ENCODE results near the gene BAZ1B.
A peak's percentile ranks its signal among the peaks of the same experiment; 100 is the strongest.
"Not testable (repeated sequence)": the region's sequence is repeated elsewhere in the genome, so short reads cannot be mapped to it uniquely, and the experiment has no call there.

BAZ1B gene

GRCh38 chr7:73427902-73428787 lies 93.9 kb downstream of the BAZ1B start:
- no peak for DNase-seq (ENCODE audit: low read depth)

DNA sequence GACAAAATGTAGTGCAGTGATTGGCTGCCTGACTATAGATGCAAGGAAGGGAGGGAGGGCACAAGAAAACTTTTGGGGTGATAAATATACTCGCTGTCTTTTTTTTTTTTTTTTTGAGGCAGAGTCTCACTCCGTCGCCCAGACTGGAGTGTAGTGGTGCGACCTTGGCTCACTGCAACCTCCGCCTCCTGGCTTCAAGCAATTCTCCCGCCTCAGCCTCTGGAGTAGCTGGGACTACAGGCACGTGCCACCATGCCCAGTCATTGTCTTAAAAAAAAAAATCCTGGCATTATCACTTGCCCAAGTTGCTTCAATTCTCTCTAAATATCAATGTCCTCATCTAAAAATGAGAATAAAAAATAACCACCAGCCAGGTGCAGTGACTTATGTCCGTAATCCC lies 96.1 kb downstream of the BAZ1B start:
- DNase-seq (ENCODE audit: low read depth): no peak

GRCh38 chr7:73425356-73425983 lies 96.6 kb downstream of the BAZ1B start:
- no peak for DNase-seq (ENCODE audit: low read depth)

DNA sequence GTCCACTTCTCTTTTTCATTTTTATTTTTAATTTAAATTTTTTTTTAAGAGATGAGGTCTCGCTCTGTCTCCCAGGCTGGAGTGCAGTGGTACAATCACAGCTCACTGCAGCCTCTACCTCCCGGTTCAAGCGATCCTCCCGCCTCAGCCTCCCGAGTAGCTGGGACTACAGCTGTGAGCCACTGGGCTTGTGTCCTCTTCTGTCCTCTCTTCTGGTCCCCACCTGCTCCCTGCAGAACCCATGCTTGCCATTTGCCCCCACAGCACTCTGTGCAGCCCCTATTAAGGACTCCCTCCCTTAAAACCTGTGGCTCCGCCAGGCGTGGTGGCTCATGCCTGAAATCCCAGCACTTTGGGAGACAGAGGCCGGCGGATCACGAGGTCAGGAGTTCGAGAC lies 97.6 kb downstream of the BAZ1B start:
- DNase-seq (ENCODE audit: low read depth): no peak

GRCh38 chr7:73423519-73424488 lies 98.3 kb downstream of the BAZ1B start:
- DNase-seq (ENCODE audit: low read depth): no peak

GRCh38 chr7:73420610-73421009 lies 101.5 kb downstream of the BAZ1B start:
- DNase-seq (ENCODE audit: low read depth): not testable (repeated sequence)

GRCh38 chr7:73420016-73420415 lies 102.1 kb downstream of the BAZ1B start:
- not testable (repeated sequence) for DNase-seq (ENCODE audit: low read depth)

- DNase-seq (ENCODE audit: low read depth): no peak
These were observed 103.9 kb downstream of the BAZ1B start for GRCh38 chr7:73418113-73418703.

DNA sequence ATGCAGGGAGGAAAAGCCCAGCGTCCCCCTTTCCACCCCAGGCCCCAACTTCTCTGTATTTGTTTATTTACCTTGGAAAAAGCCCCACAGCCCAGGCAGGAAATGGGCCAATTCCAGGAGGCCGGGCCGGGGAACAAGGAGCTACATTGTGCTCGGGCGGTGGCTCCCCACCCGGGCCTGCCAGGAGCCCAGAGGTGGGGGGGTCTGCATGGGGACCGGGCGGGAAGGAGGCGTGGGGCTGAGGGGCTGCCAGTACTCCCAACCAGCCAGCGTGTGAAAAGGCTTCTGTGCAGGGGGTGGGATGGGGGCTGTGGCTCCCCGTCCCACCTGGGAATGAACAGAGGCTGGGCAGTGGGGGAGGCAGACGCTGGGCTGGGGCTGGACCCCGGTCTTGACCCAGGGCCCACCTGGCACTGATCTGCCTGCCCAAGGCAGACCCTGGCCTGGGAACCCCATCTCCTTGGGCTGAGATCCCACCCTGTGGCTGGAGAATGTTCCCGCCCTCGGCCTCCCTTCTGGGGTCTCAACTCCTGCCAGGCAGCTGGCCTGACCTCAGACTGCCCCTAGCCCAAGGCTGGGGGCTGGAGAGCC lies 111.5 kb downstream of the BAZ1B start:
- DNase-seq (ENCODE audit: low read depth): not testable (repeated sequence)

- DNase-seq (ENCODE audit: low read depth): not testable (repeated sequence)
These were observed 117.2 kb downstream of the BAZ1B start for GRCh38 chr7:73404860-73405259.

DNA sequence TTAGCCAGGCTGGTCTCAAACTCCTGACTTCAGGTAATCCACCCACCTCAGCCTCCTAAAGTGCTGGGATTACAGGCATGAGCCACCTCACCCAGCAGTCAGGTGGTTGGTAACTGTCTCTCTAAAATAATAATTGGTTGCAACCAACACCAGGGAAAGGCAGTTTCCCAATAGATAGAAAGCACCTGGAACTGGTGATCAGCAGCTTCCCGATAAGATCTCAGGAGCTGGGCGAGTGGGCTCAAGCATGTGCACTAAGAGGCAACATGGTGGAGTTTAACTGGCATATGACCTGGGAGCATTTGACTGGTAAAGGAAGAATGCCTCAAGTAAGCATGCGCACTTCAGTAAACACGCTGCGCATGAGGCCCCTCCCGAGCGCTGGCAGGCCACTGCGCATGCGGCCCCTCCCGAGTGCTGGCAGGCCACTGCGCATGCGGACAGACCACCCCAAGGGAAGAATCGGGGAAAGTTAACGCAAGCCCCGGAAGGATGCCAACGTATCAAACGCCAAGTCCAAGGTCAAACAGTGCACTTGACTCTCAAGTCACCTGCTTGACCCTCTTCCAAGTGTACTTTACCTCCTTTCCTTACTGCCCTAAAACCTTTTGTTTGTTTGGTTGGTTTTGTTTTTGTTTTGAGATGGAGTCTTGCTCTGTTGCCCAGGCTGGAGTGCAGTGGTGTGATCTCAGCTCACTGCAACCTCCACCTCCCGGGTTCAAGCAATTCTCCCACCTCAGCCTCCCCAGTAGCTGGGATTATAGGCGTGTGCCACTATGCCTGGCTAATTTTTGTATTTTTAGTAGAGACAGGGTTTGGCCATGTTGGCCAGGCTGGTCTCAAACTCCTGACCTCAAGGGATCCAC lies 122.7 kb downstream of the BAZ1B start:
- peak; percentile 58 for DNase-seq (ENCODE audit: low read depth)

DNA sequence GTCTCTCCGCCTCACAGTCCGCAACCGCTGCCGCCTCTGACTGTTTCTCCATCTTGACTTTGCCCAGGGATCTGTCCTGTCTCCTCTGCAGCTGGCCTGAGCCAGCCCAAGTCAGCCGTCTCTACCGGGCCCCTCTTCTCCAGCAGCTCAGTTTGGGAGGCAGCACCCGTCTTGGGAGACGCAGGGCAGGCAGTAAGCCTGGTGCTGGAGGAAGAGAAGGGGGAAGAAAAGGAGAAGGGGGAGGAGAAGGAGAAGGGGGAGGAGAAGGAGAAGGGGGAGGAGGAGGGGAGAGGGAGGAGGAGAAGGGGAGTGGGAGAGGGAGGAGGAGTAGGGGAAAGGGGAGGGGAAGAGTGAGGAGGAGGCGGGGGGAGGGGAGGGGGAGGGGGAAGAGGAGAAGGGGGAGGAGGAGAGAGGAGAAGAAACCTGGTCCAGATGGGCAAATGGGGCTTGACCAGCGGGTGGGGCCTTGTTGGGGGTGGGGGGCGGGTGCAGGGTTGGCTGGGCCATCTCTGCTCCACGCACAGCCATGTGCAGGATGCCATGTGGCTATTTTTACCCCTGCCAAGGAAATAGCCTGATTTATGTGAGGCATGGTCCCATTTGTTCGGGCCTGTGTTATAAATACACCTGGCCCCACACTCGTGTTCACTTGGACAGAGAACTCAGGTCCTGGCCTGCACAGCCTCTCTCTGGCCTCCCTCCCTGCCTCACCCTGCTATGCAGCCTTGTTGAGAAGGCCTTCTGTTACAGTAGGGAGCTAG lies 124.4 kb downstream of the BAZ1B start:
- no peak for DNase-seq (ENCODE audit: low read depth)

DNA sequence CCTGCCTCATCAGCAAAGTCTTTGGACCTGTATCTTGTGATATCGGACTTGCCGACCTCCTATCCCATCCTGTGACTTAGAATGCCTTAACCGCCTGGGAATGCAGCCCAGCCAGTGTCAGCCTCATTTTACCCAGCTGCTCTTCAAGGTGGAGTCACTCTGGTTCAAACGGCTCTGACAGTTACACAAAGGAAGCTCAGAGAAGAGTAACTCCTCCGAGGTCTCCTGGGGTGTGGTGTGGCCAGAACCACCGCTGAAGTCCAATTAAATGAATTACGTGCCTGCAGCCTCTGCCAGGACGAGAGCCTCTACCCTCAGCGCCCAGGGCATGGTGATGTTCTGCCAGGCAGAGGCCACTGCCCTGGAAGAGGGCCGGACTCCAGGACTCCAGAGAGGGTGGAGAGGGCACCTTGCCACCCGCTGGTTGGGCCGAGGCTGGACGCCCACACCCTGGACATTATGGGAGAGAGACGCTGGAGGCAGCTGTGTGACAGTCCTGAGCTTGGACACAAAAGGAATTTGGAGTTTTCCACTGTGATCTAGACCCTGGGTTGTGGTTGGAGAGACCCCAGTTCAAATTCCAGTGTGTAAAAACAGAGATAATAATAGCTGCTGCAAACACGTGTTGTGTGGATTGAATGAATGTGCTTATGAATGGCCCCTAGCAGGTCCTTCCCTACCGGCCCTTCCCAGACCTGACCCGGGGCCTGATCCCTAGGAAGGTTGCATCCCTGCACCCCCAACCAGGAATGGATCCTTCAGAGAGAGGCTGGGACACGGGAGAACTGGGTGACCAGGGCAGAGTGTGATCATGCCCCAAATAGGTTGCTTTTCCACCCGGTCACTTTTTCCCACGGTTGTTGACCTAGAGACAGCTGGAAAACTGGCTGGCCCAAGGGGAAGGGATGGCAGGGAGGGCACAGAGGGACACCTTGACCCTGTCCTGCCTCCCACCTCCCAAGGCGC lies 126.3 kb downstream of the BAZ1B start:
- DNase-seq (ENCODE audit: low read depth): no peak

GRCh38 chr7:73394422-73394821 lies 127.7 kb downstream of the BAZ1B start:
- DNase-seq (ENCODE audit: low read depth): no peak

GRCh38 chr7:73391396-73391795 lies 130.7 kb downstream of the BAZ1B start:
- DNase-seq (ENCODE audit: low read depth): no peak
